Peyer's patch (tissue), 4 donors: ENCODE data around the gene COL27A1. TPM values are rescaled to one million over a fixed set of nuclear protein-coding genes. Genes with fewer than 3 reads are reported as not detected.

Experiments
- DNase-seq, 3 donors: peaks; one replicate each; pipeline ENCODE4 v3.0.0-alpha.2; 2017 to 2019
- H3K27ac ChIP-seq, 4 donors: fragments of 200-600 bp; sonication (generic); one replicate each; pipeline ENCODE4 v1.5.1; 2016 to 2019
- H3K27me3 ChIP-seq, 2 donors: fragments of 200-600 bp; sonication (generic); one replicate each; pipeline ENCODE4 v1.5.1; 2019
- H3K36me3 ChIP-seq, 3 donors: fragments of 200-600 bp; sonication (generic); one replicate each; pipeline ENCODE4 v1.5.1; 2016 to 2019
- H3K4me1 ChIP-seq, 4 donors: fragments of 200-600 bp; sonication (generic); one replicate each; pipeline ENCODE4 v1.5.1; 2016 to 2019
- H3K4me3 ChIP-seq, 4 donors: fragments of 200-600 bp; sonication (generic); 1 replicate in 3 of 4; 2 replicates in 1 of 4; pipeline ENCODE4 v1.5.1; 2016 to 2019; ENCODE audit warnings: mild to moderate bottlenecking in 1 of 4
- H3K9me3 ChIP-seq, 4 donors: fragments of 200-600 bp; sonication (generic); one replicate each; pipeline ENCODE4 v1.5.1; 2016 to 2019; ENCODE audit warnings: mild to moderate bottlenecking in 1 of 4
- POLR2A ChIP-seq, 2 donors: fragments of 450-650 bp; IDR thresholded peaks; one replicate each; pipeline ENCODE4 v1.5.1; 2017; ENCODE audit warnings: antibody characterized with exemption in 2 of 2, mild to moderate bottlenecking in 2 of 2, moderate library complexity in 2 of 2
- total RNA-seq, 4 donors: library from RNA; depleted of rRNA; stranded (reverse); fragments of >200 nt; gene quantifications; one replicate each; pipeline ENCODE4 v1.1.0, GENCODE V29; 2016
- TF ChIP-seq, protein P1 (sequence below), 6 experiments: fragments of 450-650 bp in 4 of 6; fragments of 200-600 bp in 2 of 6; sonication (generic) in 1 of 6; IDR thresholded peaks; one replicate each; pipeline ENCODE4 v1.5.1; 2017 to 2019; ENCODE audit warnings: antibody characterized with exemption in 6 of 6, mild to moderate bottlenecking in 3 of 6, moderate library complexity in 1 of 6

COL27A1 gene
- total RNA-seq, 4 donors from 2014 or later: 5.8 to 23.1 (median 7.2) TPM

DNA sequence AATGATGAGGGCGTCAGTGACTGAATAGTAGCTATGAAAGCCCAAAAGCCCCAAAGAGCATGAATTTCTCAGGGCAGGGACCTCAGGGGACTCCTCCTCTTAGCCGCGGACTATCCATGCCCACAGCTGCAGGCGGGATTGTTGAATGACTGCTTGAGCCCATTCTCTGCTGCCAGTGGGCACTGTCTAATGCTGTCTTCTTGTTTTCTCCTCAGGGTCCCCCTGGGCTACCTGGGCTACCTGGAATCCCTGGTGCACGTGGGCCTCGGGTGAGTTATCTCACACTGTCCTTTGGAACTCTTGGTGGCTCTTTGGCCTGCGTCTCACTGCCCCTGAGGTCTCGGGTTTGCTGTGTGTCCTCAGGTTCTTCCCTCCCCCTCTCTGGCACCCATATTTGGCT is 22.7 kb downstream of the COL27A1 start:
- H3K36me3 ChIP-seq: no peaks in the 10 kb centered on the region

DNA sequence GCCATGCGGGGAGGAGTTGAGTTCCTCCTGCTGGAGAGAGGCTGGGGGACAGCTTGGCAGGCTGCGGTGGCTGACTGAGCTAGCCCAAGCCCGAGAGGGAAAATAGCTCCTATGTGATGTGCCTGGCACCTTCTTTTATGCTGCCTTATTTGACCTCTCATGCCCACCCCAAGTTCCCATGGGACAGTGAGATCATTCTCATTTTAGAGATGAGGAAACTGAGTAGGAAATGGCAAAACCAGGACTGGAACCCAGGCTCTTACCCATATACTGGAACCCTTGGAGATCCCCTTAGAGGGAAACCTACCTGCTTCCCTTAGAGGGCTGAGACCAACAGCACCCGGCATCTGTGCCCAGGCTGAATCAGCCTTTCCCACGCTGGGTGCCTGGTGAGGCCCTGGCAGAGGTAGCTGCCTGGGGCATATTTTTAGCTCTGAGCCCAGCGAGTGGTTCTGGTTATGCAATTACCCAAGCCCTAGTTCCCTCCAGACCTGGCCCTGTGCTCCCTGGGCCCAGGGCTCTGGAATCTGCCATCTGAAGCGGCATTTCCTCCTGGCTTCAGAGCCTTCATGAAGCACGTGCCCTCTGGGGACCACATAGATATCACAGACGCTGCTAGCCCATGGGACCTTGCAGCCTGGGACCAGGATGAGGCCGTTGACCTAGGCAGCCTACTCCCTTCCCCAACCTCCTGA is 23.6 kb downstream of the COL27A1 start:
- H3K4me1 ChIP-seq: peaks cover 0 to 38% (median 0%) of the 10 kb centered on the region in 4 donors
- DNase-seq: no peak

More for the DNA sequence above, 22.7 kb downstream of the COL27A1 start:
- TF ChIP-seq, protein P1, sequence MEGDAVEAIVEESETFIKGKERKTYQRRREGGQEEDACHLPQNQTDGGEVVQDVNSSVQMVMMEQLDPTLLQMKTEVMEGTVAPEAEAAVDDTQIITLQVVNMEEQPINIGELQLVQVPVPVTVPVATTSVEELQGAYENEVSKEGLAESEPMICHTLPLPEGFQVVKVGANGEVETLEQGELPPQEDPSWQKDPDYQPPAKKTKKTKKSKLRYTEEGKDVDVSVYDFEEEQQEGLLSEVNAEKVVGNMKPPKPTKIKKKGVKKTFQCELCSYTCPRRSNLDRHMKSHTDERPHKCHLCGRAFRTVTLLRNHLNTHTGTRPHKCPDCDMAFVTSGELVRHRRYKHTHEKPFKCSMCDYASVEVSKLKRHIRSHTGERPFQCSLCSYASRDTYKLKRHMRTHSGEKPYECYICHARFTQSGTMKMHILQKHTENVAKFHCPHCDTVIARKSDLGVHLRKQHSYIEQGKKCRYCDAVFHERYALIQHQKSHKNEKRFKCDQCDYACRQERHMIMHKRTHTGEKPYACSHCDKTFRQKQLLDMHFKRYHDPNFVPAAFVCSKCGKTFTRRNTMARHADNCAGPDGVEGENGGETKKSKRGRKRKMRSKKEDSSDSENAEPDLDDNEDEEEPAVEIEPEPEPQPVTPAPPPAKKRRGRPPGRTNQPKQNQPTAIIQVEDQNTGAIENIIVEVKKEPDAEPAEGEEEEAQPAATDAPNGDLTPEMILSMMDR (IDR thresholded peaks at IDR 0.05): no peak
- TF ChIP-seq POLR2A (IDR thresholded peaks at IDR 0.05): no peak
- Histone ChIP-seq H3K4me3 (no peak overlapping the region), H3K27me3 (no peaks in the 10 kb centered on the region), H3K4me1 (peaks cover 0 to 38% (median 0%) of the 10 kb centered on the region in 4 donors), H3K27ac (no peak overlapping the region), H3K9me3 (no peaks in the 10 kb centered on the region)
- no peak for DNase-seq

DNA sequence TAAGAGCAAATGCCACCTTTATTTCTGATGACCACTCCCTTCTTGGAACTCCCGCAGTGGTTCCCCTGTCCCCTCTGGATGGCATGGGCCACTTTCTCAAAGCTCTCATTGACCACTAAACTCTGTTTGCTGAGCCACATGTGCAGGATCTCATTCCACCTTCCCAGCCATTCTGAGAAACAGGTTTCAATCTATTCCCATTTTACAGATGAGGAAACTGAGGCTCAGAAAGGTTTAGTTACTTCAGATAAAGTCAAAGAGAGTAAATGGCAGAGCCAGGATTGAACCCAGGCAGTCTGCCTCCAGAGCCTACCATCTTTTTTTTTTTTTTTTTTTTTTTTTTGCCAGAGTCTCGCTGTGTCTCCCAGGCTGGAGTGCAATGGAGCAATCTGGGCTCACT is 24.2 kb downstream of the COL27A1 start:
- no peak overlapping the region for H3K4me3 ChIP-seq
- peaks cover 0 to 38% (median 0%) of the 10 kb centered on the region in 4 donors for H3K4me1 ChIP-seq
- TF ChIP-seq, protein P1 (IDR thresholded peaks at IDR 0.05): no peak
- TF ChIP-seq POLR2A (IDR thresholded peaks at IDR 0.05): no peak
- H3K9me3 ChIP-seq: no peaks in the 10 kb centered on the region
- no peaks in the 10 kb centered on the region for H3K27me3 ChIP-seq
- no peak for DNase-seq
- no peak overlapping the region for H3K27ac ChIP-seq
- H3K36me3 ChIP-seq: no peaks in the 10 kb centered on the region

More for the DNA sequence above, 23.6 kb downstream of the COL27A1 start:
- H3K9me3 ChIP-seq: no peaks in the 10 kb centered on the region
- no peaks in the 10 kb centered on the region for H3K27me3 ChIP-seq
- peak overlapping the region in 1 of 4 donors; percentile 8 for H3K27ac ChIP-seq
- TF ChIP-seq POLR2A (IDR thresholded peaks at IDR 0.05): no peak
- TF ChIP-seq, protein P1 (IDR thresholded peaks at IDR 0.05): no peak
- no peaks in the 10 kb centered on the region for H3K36me3 ChIP-seq
- H3K4me3 ChIP-seq: no peak overlapping the region

DNA sequence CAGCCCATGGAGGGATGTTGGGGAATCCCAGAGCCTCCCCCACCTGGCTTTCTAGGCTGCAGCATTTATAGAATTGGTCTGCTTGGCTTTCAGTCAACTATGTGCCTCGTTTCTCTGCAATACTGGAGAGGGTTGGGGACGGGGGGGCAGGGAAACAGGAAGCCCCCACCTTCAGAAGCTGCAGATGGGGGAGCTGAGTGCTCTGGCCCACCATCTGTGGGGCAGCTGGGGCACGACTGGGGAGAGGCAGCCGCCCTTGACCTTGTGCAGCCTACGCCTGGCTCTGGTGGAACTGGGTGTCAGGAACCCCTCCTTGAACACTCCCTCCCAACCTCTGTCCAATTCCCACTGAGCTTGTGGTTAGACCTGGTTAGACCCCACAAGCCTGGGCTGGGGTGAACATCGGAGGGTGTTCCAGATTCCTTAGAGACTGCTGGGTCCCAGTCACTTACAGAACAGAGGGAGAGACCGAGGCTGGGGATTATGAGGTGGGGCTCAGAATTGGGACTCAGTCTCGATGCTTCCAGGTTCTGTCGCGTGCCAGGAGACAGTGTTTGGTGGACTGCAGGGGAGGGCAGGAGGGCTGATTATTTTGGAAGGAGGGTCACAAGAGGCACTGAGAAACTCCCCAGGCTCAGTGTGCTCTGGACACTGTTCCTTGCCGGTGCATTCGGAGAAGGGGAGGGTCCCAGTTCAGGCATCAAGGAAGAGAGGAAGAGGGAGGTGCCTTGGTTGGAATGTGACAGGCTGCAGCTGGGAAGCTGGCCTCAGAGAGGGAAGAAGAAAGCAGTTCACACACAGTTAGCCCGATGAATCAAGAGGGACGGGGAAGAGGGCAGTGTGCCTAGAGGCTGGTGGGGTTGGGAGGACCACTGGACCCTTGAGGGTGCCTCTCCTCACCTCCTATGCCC is 25.6 kb downstream of the COL27A1 start:
- Histone ChIP-seq H3K4me1 (peaks cover 0 to 28% (median 0%) of the 10 kb centered on the region in 4 donors), H3K27me3 (no peaks in the 10 kb centered on the region), H3K4me3 (no peak overlapping the region), H3K9me3 (no peaks in the 10 kb centered on the region), H3K27ac (peak overlapping the region in 3 of 4 donors; percentile 25 to 70 (median 60)), H3K36me3 (no peaks in the 10 kb centered on the region)
- TF ChIP-seq POLR2A (IDR thresholded peaks at IDR 0.05): no peak
- TF ChIP-seq, protein P1 (IDR thresholded peaks at IDR 0.05): no peak
- DNase-seq: no peak

DNA sequence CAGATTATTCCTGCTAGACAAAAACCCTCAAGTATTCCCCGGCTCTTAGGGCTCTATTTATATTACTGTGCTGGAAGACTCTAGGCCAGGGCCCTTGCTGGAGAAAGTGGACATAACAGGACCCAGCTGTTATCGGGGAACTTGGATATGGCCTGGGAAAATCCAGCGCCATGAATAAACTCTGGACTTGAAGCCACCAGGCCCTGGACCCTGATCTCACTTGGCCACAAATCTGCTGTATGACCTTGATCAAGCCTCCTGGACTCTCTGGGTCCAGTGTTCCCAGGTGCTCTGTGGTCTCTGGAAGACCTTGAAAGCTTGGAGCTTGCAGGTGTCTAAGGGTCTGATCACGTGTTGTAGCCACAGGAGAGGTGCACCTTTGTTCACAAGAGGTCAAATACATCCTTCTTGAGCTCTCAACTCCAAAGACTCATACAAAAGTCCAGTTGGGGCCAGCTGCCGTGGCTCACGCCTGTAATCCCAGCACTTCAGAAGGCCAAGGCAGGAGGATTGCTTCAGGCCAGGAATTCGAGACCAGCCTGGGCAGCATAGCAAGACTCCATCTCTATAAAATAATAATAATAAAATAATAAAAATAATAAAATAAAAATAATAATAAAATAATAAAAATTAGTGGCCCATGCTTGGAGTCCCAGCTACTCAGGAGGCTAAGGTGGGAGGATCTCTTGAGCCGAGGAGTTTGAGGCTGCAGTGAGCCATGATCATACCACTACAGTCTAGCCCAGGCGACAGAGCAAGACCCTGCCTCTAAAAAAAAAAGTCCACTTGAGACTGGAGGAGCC is 26.5 kb downstream of the COL27A1 start:
- Histone ChIP-seq H3K36me3 (no peaks in the 10 kb centered on the region), H3K4me1 (peaks cover 0 to 22% (median 0%) of the 10 kb centered on the region in 4 donors), H3K9me3 (no peaks in the 10 kb centered on the region), H3K4me3 (no peak overlapping the region), H3K27ac (peak overlapping the region in 2 of 4 donors; percentile 60 to 70), H3K27me3 (no peaks in the 10 kb centered on the region)
- DNase-seq: no peak
- TF ChIP-seq POLR2A (IDR thresholded peaks at IDR 0.05): no peak
- TF ChIP-seq, protein P1 (IDR thresholded peaks at IDR 0.05): no peak
